HepG2 (cell line): ENCODE results near the gene MYO16. TPM values are rescaled to one million over a fixed set of nuclear protein-coding genes. Genes with fewer than 3 reads are reported as not detected.

ENCODE experiments used
- ATAC-seq: fragments of 200-7000 bp; cut with Tn5 transposase; 3 replicates; pipeline ENCODE4 v1.9.1; 2020; ENCODE audit warnings: mild to moderate bottlenecking, moderate library complexity
- BruUV-seq: library from RNA; stranded (reverse); fragments of 400-500 nt; replicated peaks from 2 replicates; lab custom pipeline; 2021; lab: Mats Ljungman, UMichigan
- CTCF ChIA-PET: fragments of 300-600 bp; formaldehyde crosslinking; extraction: SDS; loops from one replicate; lab custom pipeline; 2021; ENCODE audit warnings: low total read pairs, inconsistent platforms, low intra/inter-chr PET ratio; lab: Yijun Ruan, JAX
- POLR2A ChIA-PET: fragments of 350-600 bp; sonication (Branson Sonifier 250); formaldehyde crosslinking; loops from one replicate; lab custom pipeline; 2020; ENCODE audit warnings: antibody characterized with exemption, inconsistent platforms; lab: Yijun Ruan, JAX
- DNase-seq: peaks from one replicate; pipeline ENCODE4 v3.0.0-alpha.2; 2015; ENCODE audit warnings: low spot score
- FAIRE-seq: peaks from 3 replicates; lab custom pipeline; 2011; peaks lifted over from hg19 to GRCh38; lab: Jason Lieb, UNC
- H2AFZ ChIP-seq: one replicate; pipeline ENCODE4 v1.6.1; 2011; ENCODE audit warnings: low read length, inconsistent platforms
- H3K27ac ChIP-seq: fragments of 300-600 bp; 3 replicates; pipeline ENCODE4 v1.8.0; 2011; ENCODE audit warnings: mixed run types, mild to moderate bottlenecking, mixed read lengths, low read length, inconsistent platforms; ENCODE audit not compliant: insufficient read depth; ENCODE audit errors: extremely low read length
- H3K27me3 ChIP-seq, 2 experiments: fragments of 200-600 bp in 1 of 2; 2 replicates in 1 of 2; 3 replicates in 1 of 2; pipeline versions ENCODE4 v1.6.0 to v1.8.0; 2011; ENCODE audit warnings: low read length in 2 of 2, mild to moderate bottlenecking in 2 of 2, moderate library complexity in 2 of 2, inconsistent platforms in 1 of 2; ENCODE audit not compliant: insufficient read depth in 2 of 2, control insufficient read depth in 1 of 2
- H3K36me3 ChIP-seq, 2 experiments: fragments of 200-600 bp in 1 of 2; replicated peaks in 1 of 2; 2 replicates in 1 of 2; 3 replicates in 1 of 2; pipeline versions ENCODE4 v1.5.1 to v1.8.0; 2011; ENCODE audit warnings: low read length in 2 of 2, inconsistent platforms in 1 of 2; ENCODE audit not compliant: insufficient read depth in 2 of 2, control insufficient read depth in 1 of 2
- H3K4me1 ChIP-seq: 2 replicates; pipeline ENCODE4 v1.5.1; 2012; ENCODE audit warnings: low read length, inconsistent platforms; ENCODE audit not compliant: insufficient read depth
- H3K4me2 ChIP-seq: 2 replicates; pipeline ENCODE4 v1.6.0; 2011; ENCODE audit warnings: low read depth, low read length, inconsistent platforms
- H3K4me3 ChIP-seq, 3 experiments: fragments of 200-600 bp in 1 of 3; sonication (generic), shearing (Covaris generic) in 1 of 3; replicated peaks in 1 of 3; 2 replicates each; pipeline ENCODE4 v1.5.1; 2011 to 2016; ENCODE audit warnings: low read length in 3 of 3, inconsistent platforms in 2 of 3, low read depth in 2 of 3, mild to moderate bottlenecking in 2 of 3, control low read depth in 1 of 3, mixed read lengths in 1 of 3; ENCODE audit not compliant: insufficient read depth in 1 of 3
- H3K79me2 ChIP-seq: one replicate; pipeline ENCODE4 v1.6.1; 2011; ENCODE audit warnings: low read length, inconsistent platforms; ENCODE audit not compliant: insufficient read depth
- H3K9ac ChIP-seq: 2 replicates; pipeline ENCODE4 v1.6.0; 2011; ENCODE audit warnings: mild to moderate bottlenecking, low read depth, low read length, inconsistent platforms; ENCODE audit not compliant: insufficient read depth
- H3K9me3 ChIP-seq: 2 replicates; pipeline ENCODE4 v1.5.1; 2012; ENCODE audit warnings: mild to moderate bottlenecking, low read length
- H4K20me1 ChIP-seq: 2 replicates; pipeline ENCODE4 v1.6.0; 2011; ENCODE audit warnings: inconsistent platforms, mild to moderate bottlenecking, low read length, moderate library complexity; ENCODE audit not compliant: insufficient read depth
- CEBPB ChIP-seq: IDR thresholded peaks from 2 replicates; pipeline ENCODE4 v1.6.1; 2011; ENCODE audit warnings: low read depth, low read length, improper control_type of control experiment, borderline replicate concordance
- HDAC6 ChIP-seq: fragments of 200-600 bp; sonication (generic); IDR thresholded peaks from 2 replicates; pipeline ENCODE4 v1.7.0; 2017; ENCODE audit warnings: mild to moderate bottlenecking, antibody characterized with exemption, low read length, low read depth
- KDM6A ChIP-seq: IDR thresholded peaks from 2 replicates; pipeline ENCODE4 v1.6.1; 2016; ENCODE audit warnings: low read depth
- MEIS2 ChIP-seq: sonication (generic); formaldehyde crosslinking; IDR thresholded peaks from 2 replicates; pipeline ENCODE4 v1.9.0; 2021; ENCODE audit warnings: mild to moderate bottlenecking, missing genetic modification reagents
- PLSCR1 ChIP-seq: sonication (generic); formaldehyde crosslinking; IDR thresholded peaks from 2 replicates; pipeline ENCODE4 v1.5.0; 2020; ENCODE audit warnings: missing genetic modification reagents, mild to moderate bottlenecking, borderline replicate concordance
- RAD51 ChIP-seq: fragments of 450-650 bp; IDR thresholded peaks from 2 replicates; pipeline ENCODE4 v1.6.1; 2016; ENCODE audit warnings: borderline replicate concordance
- REL ChIP-seq: sonication (generic); formaldehyde crosslinking; conservative IDR thresholded peaks from 2 replicates; pipeline ENCODE4 v1.8.0; 2022; ENCODE audit warnings: mild to moderate bottlenecking, missing genetic modification reagents, moderate library complexity
- RNF2 ChIP-seq: fragments of 450-650 bp; conservative IDR thresholded peaks from 2 replicates; pipeline ENCODE4 v1.6.1; 2016; ENCODE audit warnings: low read depth
- SMARCC2 ChIP-seq: fragments of 450-650 bp; IDR thresholded peaks from 2 replicates; pipeline ENCODE4 v1.6.1; 2017; ENCODE audit warnings: antibody characterized with exemption, mild to moderate bottlenecking
- SP140L ChIP-seq: sonication (generic); formaldehyde crosslinking; IDR thresholded peaks from 2 replicates; pipeline ENCODE4 v1.4.0; 2020; ENCODE audit warnings: missing genetic modification reagents, borderline replicate concordance
- TBP ChIP-seq: sonication (generic); formaldehyde crosslinking; IDR thresholded peaks from 2 replicates; pipeline ENCODE4 v1.5.0; 2020; ENCODE audit warnings: missing genetic modification reagents
- ZNF430 ChIP-seq: sonication (generic); formaldehyde crosslinking; IDR thresholded peaks from 2 replicates; pipeline ENCODE4 v1.9.0; 2021; ENCODE audit warnings: mild to moderate bottlenecking, missing genetic modification reagents
- ZNF614 ChIP-seq: IDR thresholded peaks from 2 replicates; pipeline ENCODE4 v1.6.1; 2018; ENCODE audit warnings: missing biosample characterization, missing genetic modification reagents, inconsistent platforms, borderline replicate concordance
- WGBS: methylation state at CpG from one replicate; pipeline ENCODE4 v1.1.6; 2017; ENCODE audit warnings: low lambda C conversion rate; 5-methylcytosine and 5-hydroxymethylcytosine counted together
- in situ Hi-C: cut with HindIII; loops from 2 replicates; pipeline ENCODE4 v1.10.0; 2017; ENCODE audit warnings: low pct_unique_long_range_greater_than_20kb; ENCODE audit not compliant: extremely low pct_ligation_motif_present
- intact Hi-C: fragments of 100-400 bp; cut with micrococcal nuclease; formaldehyde crosslinking; loops from one replicate; pipeline ENCODE4 v1.10.0; 2022; ENCODE audit not compliant: unreplicated experiment
- polyA plus RNA-seq, 8 experiments: library from polyadenylated mRNA; depleted of rRNA in 3 of 8; stranded (reverse) in 7 of 8; unstranded in 1 of 8; fragments of >200 nt; fragmentation: Illumina TruSeq in 4 of 8; extraction: Trizol in 4 of 8; gene quantifications; 2 replicates each; pipeline versions ENCODE4 v1.2.1 to v1.2.3, GENCODE V29; 2011 to 2016; ENCODE audit warnings: low read depth in 4 of 8, missing spikeins in 1 of 8, mixed read lengths in 1 of 8; ENCODE audit not compliant: insufficient read depth in 1 of 8
- total RNA-seq, 5 experiments: library from RNA; depleted of rRNA; stranded (reverse); fragments of >200 nt; fragmentation: Illumina TruSeq; extraction: Trizol; gene quantifications; 2 replicates each; pipeline ENCODE4 v1.2.3, GENCODE V29; 2016; ENCODE audit warnings: low read depth in 1 of 5

Gene MYO16
- total and polyA plus RNA-seq, 2 of the 13 experiments (the other 11 are each of a cell fraction or from before 2014, with no cell fraction given) = not detected

GRCh38 chr13:108733022-108733560 is 103.7 kb downstream of the MYO16 start:
- H3K27ac ChIP-seq = no peak overlapping the region
- TF ChIP-seq CEBPB (no peak), ZNF614 (CRISPR knock-in tag) (no peak), HDAC6 (no peak), RAD51 (no peak), RNF2 (no peak), SP140L (CRISPR knock-in tag) (no peak), PLSCR1 (CRISPR knock-in tag) (no peak), MEIS2 (CRISPR knock-in tag) (no peak), TBP (CRISPR knock-in tag) (no peak), SMARCC2 (no peak), REL (CRISPR knock-in tag) (no peak), KDM6A (no peak), ZNF430 (CRISPR knock-in tag) (no peak)
- TF ChIP-seq, all 625 proteins: peak for 0
- intact Hi-C loops = no loop called here
- H3K9me3 ChIP-seq = 0 out of 2 replicates have a peak, but pooled peaks cover 7% of the 10 kb centered on the region
- no peaks in the 10 kb centered on the region for H3K4me1 ChIP-seq
- CTCF ChIA-PET = no interaction called here
- POLR2A ChIA-PET = no interaction called here
- 2% methylated on average over 3 of the region's 3 CpGs for WGBS
- no peak overlapping the region for H3K9ac ChIP-seq
- H4K20me1 ChIP-seq = no peaks in the 10 kb centered on the region
- DNase-seq = no peak
- FAIRE-seq = no peak
- no peak overlapping the region for H2AFZ ChIP-seq
- no peak for ATAC-seq
- no peaks in the 10 kb centered on the region for H3K36me3 ChIP-seq
- in situ Hi-C loops = no loop called here
- H3K27me3 ChIP-seq = no peaks in the 10 kb centered on the region; a peak in 1 of 5 replicates
- H3K4me2 ChIP-seq = no peak overlapping the region
- no peak overlapping the region for H3K4me3 ChIP-seq
- H3K79me2 ChIP-seq = no peaks in the 10 kb centered on the region
- no TSS peak for BruUV-seq
